GM18508 (cell line): ENCODE data around the gene ACAP2.
A peak's percentile ranks its signal among the peaks of the same experiment; 100 is the strongest.
"Not testable (repeated sequence)": the region's sequence is repeated elsewhere in the genome, so short reads cannot be mapped to it uniquely, and the experiment has no call there.

Experiments used
- ATAC-seq: cut with Tn5 transposase; IDR thresholded peaks from one replicate; pipeline ENCODE4 v1.9.1; 2021; ENCODE audit warnings: moderate number of reproducible peaks; ENCODE audit not compliant: insufficient read depth, unreplicated experiment

ACAP2 gene, protein sequence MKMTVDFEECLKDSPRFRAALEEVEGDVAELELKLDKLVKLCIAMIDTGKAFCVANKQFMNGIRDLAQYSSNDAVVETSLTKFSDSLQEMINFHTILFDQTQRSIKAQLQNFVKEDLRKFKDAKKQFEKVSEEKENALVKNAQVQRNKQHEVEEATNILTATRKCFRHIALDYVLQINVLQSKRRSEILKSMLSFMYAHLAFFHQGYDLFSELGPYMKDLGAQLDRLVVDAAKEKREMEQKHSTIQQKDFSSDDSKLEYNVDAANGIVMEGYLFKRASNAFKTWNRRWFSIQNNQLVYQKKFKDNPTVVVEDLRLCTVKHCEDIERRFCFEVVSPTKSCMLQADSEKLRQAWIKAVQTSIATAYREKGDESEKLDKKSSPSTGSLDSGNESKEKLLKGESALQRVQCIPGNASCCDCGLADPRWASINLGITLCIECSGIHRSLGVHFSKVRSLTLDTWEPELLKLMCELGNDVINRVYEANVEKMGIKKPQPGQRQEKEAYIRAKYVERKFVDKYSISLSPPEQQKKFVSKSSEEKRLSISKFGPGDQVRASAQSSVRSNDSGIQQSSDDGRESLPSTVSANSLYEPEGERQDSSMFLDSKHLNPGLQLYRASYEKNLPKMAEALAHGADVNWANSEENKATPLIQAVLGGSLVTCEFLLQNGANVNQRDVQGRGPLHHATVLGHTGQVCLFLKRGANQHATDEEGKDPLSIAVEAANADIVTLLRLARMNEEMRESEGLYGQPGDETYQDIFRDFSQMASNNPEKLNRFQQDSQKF

DNA sequence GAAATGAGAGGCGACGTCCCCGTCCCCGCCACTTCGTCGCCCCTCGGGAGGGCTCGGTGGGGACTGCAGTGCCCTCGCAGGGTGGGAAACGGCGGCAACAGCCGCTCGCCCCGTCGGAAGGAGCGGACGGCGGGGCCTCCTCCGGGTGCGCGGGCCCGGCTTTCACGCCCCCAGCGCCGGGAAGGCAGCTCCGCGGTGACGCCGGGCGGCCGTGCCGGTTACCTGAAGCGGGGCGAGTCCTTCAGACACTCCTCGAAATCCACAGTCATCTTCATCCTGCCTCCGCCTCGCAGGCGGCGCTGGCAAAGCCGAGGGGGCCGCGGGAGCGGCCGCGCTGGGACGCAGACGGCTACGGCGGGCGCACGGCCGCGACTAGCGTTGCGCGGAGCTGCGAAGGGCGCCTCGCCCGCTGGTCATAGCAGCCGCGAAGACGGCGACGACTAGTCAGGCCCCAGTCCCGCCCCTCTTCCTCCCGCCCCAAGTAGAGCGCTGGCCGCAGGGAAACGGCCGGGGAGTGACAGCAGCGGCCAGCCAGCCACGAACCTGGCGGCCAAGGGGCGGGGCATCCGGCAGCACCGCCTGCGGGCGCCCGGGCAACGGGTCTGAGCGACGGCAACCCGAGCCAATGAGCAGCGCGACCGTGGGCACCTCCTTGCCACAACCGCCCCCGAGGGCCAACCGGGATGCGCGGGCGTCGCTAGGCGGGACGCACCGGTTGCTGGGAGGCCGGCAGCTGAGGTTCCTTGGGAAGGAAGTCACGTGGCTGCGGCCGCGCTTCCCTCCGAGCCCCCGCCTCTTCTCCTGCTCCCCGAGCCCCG lies at the start of gene ACAP2:
TSS of gene ACAP2 (minus strand) at position 448 of the 818 bp plus-strand sequence. CDS start at position 275, 173 bp downstream.
- peak; percentile 73 for ATAC-seq

DNA sequence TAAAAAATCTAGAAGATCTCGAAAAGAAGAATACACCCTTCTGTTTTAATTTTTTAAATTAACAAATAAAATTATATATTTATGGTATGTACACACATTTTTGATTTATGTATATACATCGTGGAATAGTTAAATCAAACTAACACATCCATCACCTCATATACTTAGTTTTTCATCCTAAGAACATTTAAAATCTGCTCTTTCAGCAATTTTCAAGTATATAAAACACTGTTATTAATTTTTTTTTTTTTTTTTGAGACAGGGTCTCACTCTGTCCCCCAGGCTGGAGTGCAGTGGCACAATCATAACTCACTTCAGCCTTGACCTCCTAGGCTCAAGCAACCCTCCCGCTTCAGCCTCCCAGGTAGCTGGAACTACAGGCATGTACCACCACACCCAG lies 32.8 kb upstream of the ACAP2 start:
- ATAC-seq = no peak

DNA sequence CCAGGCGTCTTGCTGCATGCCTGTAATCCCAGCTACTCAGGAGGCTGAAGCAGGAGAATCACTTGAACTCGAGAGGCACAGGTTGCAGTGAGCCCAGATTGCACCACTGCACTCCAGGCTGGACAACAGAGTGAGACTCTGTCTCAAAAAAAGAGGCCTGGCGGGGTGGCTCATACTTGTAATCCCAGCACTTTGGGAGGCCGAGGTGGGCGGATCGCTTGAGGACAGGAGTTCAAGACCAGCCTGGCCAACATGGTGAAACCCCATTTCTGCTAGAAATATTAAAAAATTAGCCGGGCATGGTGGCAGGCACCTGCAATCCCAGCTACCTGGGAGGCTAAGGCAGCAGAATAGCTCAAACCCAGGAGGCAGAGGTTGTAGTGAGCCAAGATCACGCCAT lies 32.3 kb upstream of the ACAP2 start:
- not testable (repeated sequence) for ATAC-seq

DNA sequence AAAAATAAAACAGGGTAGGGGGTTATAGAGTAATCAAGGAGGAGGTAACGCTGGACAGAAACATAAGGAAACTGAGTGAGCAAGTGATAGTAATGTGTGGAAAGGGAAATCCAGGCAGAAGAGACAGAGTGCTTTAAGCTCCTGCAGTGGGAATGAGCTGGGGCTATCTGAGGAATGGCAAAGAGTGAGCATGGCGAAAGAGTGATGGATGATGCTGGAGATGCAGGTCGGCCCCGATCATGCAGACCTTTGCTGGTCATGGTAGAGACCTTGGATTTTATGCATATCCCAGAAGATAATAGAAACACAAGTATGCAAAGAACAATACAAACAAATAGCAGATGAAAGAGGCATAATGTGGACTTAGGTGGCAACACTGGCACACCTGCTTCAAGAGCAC lies 26.0 kb upstream of the ACAP2 start:
- ATAC-seq = no peak

DNA sequence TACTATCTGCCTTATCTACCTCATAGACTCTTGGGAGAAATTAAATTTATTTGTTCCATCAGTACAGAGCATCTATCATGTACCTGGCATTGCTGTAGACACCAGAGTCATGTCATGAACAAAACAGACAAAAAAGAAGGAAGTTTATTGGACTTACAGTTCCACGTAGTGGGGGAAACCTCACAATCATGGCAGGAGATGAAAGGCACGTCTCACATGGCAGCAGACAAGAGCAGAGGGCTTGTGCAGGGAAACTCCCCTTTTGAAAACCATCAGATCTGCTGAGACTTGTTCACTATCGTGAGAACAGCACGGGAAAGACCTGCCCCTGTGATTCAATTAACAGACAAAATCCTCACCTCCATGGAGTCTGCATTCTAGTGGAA lies 25.6 kb upstream of the ACAP2 start:
- no peak for ATAC-seq

DNA sequence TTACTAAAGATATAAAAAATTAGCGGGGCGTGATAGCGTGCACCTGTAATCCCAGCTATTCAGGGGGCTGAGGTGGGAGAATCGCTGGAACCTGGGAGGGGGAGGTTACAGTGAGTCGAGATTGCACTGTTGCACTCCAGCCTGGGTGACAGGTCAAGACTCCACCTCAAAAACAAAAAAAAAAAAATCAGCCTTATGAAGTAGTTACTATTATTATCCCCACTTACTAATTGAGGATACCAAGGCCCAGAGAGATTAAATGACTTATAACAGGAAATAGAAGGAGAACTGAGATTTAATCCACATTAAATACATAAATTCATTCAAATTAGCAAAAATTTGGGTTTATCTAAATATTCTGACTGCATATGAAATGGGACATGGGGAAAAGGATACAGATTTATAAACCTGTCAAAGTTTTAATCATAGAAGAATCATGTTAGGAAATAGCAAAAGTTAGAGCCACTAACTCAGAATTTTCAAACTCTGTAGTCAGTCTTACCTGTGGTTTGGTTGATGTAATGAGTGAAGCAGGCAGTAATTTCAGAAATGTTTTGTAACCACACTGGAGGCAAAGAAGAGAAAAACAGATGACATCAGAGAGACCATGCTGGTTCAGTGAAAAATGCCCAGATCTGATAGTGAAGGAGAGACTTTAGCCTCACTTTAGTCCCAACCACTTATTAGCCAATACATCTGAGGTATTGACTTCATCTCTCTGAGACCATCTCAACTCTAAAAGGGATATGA lies 25.0 kb upstream of the ACAP2 start:
- ATAC-seq = no peak

DNA sequence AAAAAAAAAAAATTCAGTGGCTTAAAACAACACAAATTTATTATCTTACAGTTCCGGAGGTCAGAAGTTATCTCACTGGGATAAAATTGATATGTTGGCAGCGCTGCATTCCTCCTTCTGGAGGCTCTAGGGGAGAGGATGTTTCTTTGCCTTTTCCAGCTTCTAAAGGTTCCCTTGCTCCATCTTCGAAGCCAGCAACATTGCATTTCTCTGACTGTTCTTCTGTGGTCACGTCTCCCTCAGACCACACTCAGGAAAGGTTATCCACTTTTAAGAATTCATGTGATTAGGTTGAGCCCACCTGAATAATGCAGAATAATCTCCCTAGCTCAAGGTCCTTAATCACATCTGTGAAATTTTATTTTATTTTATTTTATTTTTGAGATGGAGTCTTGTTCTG lies 23.4 kb upstream of the ACAP2 start:
- ATAC-seq = no peak

DNA sequence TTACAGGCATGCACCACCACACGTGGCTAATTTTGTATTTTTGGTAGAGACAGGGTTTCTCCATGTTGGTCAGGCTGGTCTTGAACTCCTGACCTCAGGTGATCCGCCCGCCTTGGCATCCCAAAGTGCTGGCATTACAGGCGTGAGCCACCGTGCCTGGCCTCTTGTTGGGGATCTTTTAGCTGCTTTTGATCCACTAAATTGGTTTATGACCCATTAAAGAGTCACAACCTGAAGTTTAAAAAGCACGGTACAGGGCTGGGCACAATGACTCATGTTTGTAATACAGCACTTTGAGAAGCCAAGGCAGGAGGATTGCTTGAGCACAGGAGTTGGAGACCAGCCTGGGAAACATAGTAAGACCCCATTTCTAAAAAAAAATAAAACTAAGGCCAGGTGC lies 20.1 kb upstream of the ACAP2 start:
- not testable (repeated sequence) for ATAC-seq

DNA sequence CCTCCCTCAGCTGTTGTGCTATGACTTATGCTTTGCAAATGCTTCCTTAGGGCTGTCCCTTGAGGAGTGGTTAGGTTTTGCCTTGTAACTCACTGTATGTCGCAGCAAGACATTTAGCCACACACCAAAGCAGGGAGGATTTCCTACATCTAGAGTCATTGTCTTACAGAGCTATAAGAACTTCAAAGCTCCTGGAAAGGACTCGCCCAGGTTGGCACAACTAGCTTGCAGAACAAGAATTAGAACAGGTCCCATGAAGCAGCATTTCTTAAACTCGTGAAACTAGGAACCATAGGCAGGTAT lies 19.4 kb upstream of the ACAP2 start:
- ATAC-seq = no peak

DNA sequence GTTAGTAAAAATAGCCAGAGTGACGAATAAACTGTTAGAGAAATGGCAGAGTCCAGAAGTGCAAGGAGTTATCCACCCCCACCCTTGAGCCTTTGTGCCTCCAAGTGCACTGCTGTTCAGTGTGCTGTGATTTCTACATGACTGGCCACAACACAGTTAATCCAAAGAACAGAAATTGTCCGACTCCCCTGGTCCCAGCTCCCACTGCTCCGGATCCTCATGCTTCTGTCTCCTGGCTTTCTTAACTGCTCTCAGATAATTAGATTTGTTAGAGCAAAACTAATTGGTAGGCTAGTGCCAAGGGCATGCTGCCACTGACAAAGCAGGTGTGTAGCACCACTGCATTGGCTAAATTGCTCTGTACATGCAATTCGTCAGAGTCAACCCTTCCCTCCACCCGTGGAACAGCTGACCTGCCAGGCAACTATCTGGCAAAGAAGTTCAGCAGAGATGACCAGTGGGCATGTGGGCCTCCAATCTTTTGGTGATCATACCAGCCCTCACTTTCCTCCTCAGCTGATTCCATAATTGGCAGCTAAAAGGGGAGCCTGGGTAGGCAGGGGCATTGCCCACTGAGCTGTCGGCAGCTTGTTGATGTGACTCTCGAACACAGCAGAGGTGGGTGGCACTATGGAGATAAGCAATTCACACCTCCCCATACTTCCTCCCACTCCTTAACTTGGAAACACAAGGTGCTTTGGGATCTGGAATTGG lies 18.9 kb upstream of the ACAP2 start:
- ATAC-seq = no peak

DNA sequence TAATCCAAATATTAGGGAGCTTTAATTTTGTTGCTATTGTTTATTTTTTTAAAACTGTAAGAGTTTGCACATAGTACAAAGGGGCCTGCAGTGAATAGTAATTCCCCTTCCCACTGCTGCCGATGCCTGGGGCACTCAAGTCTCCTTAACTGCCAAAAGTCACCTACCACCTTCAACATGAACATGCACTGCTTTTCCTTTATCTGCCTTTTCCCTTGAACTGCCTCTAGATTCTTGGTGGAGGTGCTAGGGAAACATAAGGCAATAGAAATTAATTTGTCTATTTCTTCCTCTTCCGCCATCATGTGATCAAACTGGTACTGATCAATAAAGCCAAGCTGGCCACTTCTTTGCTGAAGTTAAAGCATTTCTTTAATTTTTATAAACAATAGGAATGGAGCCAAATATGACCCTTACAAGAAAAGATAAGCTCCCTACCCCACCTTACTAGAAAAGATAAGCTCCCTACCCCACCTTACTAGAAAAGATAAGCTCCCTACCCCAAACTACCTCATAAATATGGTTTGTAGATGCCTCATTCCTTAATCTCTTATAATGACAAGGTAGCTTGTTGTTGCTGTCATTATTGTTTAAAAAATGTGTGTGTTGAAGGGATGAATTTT lies 17.4 kb upstream of the ACAP2 start:
- no peak for ATAC-seq

DNA sequence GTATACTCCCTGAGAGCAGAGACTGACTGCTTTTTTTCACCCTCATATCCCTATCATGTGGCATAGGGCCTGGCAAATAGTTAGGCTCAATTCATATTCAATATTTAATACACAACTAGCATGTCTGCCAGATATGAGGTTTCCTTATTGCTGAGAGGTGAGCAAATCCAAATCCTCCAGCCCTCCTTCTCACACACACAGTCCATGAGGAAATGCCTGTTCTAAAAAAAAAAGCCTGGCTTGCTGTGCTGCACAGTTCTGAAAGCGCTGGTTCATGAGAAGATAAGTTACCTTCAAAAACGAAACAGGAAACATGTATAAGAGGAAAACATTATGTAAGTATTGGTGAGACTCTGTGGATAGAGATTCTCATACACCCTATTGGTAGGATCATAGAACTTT lies 15.5 kb upstream of the ACAP2 start:
- peak; percentile 74 for ATAC-seq

DNA sequence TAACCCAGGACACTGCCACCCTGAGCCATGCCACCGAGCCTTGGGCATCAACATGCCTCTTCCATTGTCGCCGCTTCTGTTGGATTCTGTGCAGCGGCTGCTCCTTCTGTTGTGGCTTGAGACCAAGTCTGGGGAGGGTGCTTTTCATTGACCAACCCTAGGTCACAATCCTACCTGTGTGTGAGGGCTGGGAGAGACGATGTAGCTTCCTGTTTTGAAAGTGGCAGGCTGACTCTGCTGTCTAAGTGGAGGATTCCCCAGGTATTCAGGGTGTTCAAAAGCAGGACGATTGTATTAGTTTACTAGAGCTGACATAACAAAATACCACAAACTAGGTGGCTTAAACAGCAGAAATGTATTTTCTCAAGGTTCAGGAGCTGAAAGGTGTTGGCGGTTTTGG lies 13.0 kb upstream of the ACAP2 start:
- ATAC-seq = no peak

DNA sequence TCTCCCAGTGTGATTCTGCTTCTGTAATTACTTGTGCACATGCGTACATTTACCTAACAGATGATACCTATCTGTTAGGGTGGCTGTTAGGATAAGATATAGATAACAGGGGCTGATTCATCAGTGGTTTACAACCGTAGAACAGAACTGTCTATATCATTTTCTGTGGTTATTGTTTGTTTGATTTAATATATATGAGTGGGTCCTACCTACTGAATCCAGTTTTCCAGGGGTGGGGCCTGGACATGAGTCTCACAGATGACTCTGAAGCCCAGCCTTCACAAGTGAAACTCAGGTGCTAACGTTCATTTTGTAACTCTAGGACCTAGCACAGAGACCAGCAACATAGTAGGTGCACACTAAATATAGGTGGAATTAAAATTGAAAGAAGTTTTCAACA lies 10.4 kb upstream of the ACAP2 start:
- ATAC-seq = no peak

DNA sequence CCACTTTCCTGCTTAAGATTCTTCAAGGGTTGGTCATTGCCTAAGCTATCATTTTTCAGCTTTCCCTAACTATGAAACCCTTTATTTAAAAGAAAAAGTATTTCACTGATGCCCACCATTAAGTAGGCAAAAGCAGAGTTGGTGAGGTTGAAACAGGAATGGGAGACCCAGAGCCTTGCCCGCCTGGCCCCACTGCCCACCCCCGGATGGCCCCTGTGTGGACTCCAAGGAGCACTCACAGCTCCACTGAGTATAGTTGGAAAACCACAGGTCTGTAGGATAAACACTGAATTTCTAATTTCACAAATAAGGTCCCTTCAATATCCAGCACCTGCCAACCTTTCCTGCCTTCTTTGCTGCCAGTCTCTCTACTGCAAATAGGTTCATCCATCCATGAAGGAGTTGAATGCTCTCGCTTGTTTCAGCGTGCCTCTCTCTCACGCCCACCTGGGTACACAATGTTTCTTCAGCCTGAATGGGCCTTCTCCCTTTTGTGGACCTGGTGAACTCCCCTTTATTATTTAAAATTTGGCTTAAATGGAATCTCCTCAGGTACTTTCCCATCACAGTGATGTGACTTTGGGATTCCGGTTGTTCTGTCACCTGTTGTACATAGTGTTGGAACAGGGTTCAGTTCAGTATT lies 8.7 kb upstream of the ACAP2 start:
- ATAC-seq = no peak

DNA sequence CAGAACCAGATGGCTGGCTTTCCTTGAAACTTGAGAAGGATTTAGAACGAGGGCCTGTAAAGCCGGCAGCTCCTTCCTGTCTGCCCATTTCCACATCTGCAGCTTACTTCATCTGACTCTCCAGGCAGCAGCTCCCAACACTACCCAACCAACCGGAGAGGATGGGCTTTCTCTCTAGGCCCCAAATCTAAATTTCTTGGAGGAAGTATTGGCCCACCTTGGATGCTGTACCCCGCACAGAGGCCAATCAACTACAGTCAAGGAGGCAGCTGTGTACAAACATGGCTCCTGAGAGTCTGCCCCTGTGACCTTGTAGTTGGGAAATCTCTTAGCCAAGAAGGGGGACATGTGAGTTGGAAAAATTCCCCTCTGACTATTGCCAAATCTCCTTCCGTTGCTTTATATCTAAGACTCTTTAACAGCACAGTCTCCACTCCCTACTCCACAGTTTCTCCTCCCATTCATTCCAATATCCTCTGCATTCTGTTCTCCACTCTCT lies 8.0 kb upstream of the ACAP2 start:
- no peak for ATAC-seq

DNA sequence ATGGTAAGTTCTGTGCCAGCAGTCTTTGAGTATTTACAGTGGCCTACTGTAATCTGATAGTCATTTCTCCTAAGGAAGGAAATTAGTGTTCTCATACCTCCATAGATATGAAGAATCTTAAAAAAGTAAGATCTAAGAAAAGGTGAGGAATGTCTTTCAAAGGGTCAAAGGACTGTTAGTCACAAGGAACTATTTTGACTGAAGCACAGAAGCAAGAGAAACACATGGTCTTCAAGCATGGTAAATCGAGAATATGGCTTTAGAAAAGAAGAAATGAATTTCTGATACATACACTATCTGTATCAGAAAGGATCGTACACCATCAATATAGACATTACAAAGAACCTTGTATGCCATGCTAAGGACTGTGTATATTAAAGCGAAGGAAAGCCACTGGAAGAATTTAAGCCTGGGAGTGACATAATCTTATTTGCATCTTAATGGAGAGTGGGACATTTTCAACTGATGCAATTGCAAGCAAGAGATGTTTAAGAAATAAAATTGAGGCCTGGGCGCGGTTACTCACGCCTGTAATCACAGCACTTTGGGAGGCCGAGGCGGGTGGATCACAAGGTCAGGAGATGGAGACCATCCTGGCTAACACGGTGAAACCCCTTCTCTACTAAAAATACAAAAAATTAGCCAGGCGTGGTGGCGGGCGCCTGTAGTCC lies 5.5 kb upstream of the ACAP2 start:
- ATAC-seq = no peak

DNA sequence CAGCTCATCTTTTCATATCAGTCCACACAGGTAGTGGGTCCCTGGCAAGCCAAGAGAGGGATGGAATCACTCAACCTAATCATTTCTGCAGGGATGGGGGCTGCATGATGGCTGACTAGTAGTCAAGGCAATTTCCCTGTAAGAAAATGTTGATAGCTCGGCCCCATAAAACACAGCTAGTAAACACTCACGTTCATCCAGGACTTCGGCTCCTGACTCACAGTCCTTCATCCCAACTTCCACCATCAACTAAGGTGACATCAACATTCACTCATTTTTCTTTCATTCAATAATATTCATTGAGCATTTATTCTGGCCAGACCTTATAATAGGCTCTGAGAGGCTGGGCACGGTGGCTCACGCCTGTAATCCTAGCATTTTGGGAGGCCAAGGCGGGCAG lies 4.4 kb upstream of the ACAP2 start:
- ATAC-seq = no peak
